ENCODE results near the gene CCNB3. TPM values are rescaled to one million over a fixed set of nuclear protein-coding genes. Genes with fewer than 3 reads are reported as not detected.
"Not testable (repeated sequence)": the region's sequence is repeated elsewhere in the genome, so short reads cannot be mapped to it uniquely, and the experiment has no call there.

The CCNB3 gene
- total and polyA plus RNA-seq, 2 donors: 0.10 to 0.21 TPM

GRCh38 chrX:50202539-50202938 is 2.0 kb upstream of the CCNB3 start:
- Histone ChIP-seq H3K27ac (ENCODE audit: low read depth) (no peak overlapping the region), H3K36me3 (ENCODE audit: insufficient read depth) (no peaks in the 10 kb centered on the region), H3K4me3 (ENCODE audit: low read depth, low read length) (no peak overlapping the region), H3K4me1 (ENCODE audit: insufficient read depth) (no peaks in the 10 kb centered on the region)
- WGBS: 72% methylated on average over 3 of the region's 3 CpGs
- no peak for DNase-seq (ENCODE audit: extremely low spot score)

- WGBS: 77% methylated on average over 11 of the region's 11 CpGs
- H3K4me1 ChIP-seq (ENCODE audit: insufficient read depth): no peaks in the 10 kb centered on the region
- no peak overlapping the region for H3K27ac ChIP-seq (ENCODE audit: low read depth)
- no peaks in the 10 kb centered on the region for H3K36me3 ChIP-seq (ENCODE audit: insufficient read depth)
- H3K4me3 ChIP-seq (ENCODE audit: low read depth, low read length): no peak overlapping the region
- no peak for DNase-seq (ENCODE audit: extremely low spot score)
These were observed 2.2 kb downstream of the CCNB3 start for GRCh38 chrX:50206753-50207152.

GRCh38 chrX:50211510-50211909 is 6.9 kb downstream of the CCNB3 start:
- H3K27ac ChIP-seq (ENCODE audit: low read depth): no peak overlapping the region
- H3K36me3 ChIP-seq (ENCODE audit: insufficient read depth): no peaks in the 10 kb centered on the region
- no peak overlapping the region for H3K4me3 ChIP-seq (ENCODE audit: low read depth, low read length)
- no peaks in the 10 kb centered on the region for H3K4me1 ChIP-seq (ENCODE audit: insufficient read depth)
- no peak for DNase-seq (ENCODE audit: extremely low spot score)
- WGBS: 48% methylated on average over 8 of the region's 8 CpGs

GRCh38 chrX:50281253-50281652 is 76.7 kb downstream of the CCNB3 start:
- no peak overlapping the region for H3K4me3 ChIP-seq (ENCODE audit: low read depth, low read length)
- 93% methylated on average over 19 of the region's 19 CpGs for WGBS
- no peaks in the 10 kb centered on the region for H3K36me3 ChIP-seq (ENCODE audit: insufficient read depth)
- H3K4me1 ChIP-seq (ENCODE audit: insufficient read depth): no peaks in the 10 kb centered on the region
- H3K27ac ChIP-seq (ENCODE audit: low read depth): no peak overlapping the region
- no peak for DNase-seq (ENCODE audit: extremely low spot score)

- WGBS: 77% methylated on average over 2 of the region's 2 CpGs
- Histone ChIP-seq H3K27ac (ENCODE audit: low read depth) (no peak overlapping the region), H3K4me3 (ENCODE audit: low read depth, low read length) (no peak overlapping the region), H3K4me1 (ENCODE audit: insufficient read depth) (no peaks in the 10 kb centered on the region), H3K36me3 (ENCODE audit: insufficient read depth) (no peaks in the 10 kb centered on the region)
- DNase-seq (ENCODE audit: extremely low spot score): no peak
These were observed 122.7 kb downstream of the CCNB3 start for GRCh38 chrX:50327235-50327634.

- not testable (repeated sequence) for H3K27ac ChIP-seq (ENCODE audit: low read depth); DNase-seq (ENCODE audit: extremely low spot score); H3K36me3 ChIP-seq (ENCODE audit: insufficient read depth); H3K4me3 ChIP-seq (ENCODE audit: low read depth, low read length); H3K4me1 ChIP-seq (ENCODE audit: insufficient read depth)
- 35% methylated on average over 5 of the region's 5 CpGs for whole genome bisulfite sequencing
These were observed 128.1 kb downstream of the CCNB3 start for GRCh38 chrX:50332668-50333067.

GRCh38 chrX:50333308-50333707 is 128.7 kb downstream of the CCNB3 start:
- Histone ChIP-seq H3K36me3 (ENCODE audit: insufficient read depth) (no peaks in the 10 kb centered on the region), H3K27ac (ENCODE audit: low read depth) (no peak overlapping the region), H3K4me3 (ENCODE audit: low read depth, low read length) (no peak overlapping the region), H3K4me1 (ENCODE audit: insufficient read depth) (no peaks in the 10 kb centered on the region)
- WGBS: 84% methylated on average over 6 of the region's 6 CpGs
- DNase-seq (ENCODE audit: extremely low spot score): no peak

GRCh38 chrX:50343917-50344316 is 139.4 kb downstream of the CCNB3 start:
- Histone ChIP-seq H3K36me3 (ENCODE audit: insufficient read depth) (no peaks in the 10 kb centered on the region), H3K27ac (ENCODE audit: low read depth) (no peak overlapping the region), H3K4me3 (ENCODE audit: low read depth, low read length) (no peak overlapping the region), H3K4me1 (ENCODE audit: insufficient read depth) (no peaks in the 10 kb centered on the region)
- DNase-seq (ENCODE audit: extremely low spot score): no peak

GRCh38 chrX:50372966-50373365 is 168.4 kb downstream of the CCNB3 start:
- H3K36me3 ChIP-seq (ENCODE audit: insufficient read depth): no peaks in the 10 kb centered on the region
- no peak for DNase-seq (ENCODE audit: extremely low spot score)
- no peak overlapping the region for H3K4me3 ChIP-seq (ENCODE audit: low read depth, low read length)
- H3K4me1 ChIP-seq (ENCODE audit: insufficient read depth): no peaks in the 10 kb centered on the region
- 75% methylated on average over 4 of the region's 4 CpGs for WGBS
- no peak overlapping the region for H3K27ac ChIP-seq (ENCODE audit: low read depth)

GRCh38 chrX:50375481-50376267 is 171.1 kb downstream of the CCNB3 start:
- H3K4me3 ChIP-seq (ENCODE audit: low read depth, low read length): no peak overlapping the region
- no peak overlapping the region for H3K27ac ChIP-seq (ENCODE audit: low read depth)
- no peaks in the 10 kb centered on the region for H3K36me3 ChIP-seq (ENCODE audit: insufficient read depth)
- 81% methylated on average over 9 of the region's 9 CpGs for WGBS
- no peak for DNase-seq (ENCODE audit: extremely low spot score)
- H3K4me1 ChIP-seq (ENCODE audit: insufficient read depth): no peaks in the 10 kb centered on the region

GRCh38 chrX:50381729-50382415 is 177.3 kb downstream of the CCNB3 start:
- Histone ChIP-seq H3K27ac (ENCODE audit: low read depth) (no peak overlapping the region), H3K36me3 (ENCODE audit: insufficient read depth) (no peaks in the 10 kb centered on the region), H3K4me1 (ENCODE audit: insufficient read depth) (no peaks in the 10 kb centered on the region), H3K4me3 (ENCODE audit: low read depth, low read length) (no peak overlapping the region)
- no peak for DNase-seq (ENCODE audit: extremely low spot score)
- WGBS: 90% methylated on average over 5 of the region's 5 CpGs

GRCh38 chrX:50386520-50386919 is 182.0 kb downstream of the CCNB3 start:
- Histone ChIP-seq H3K4me3 (ENCODE audit: low read depth, low read length) (no peak overlapping the region), H3K36me3 (ENCODE audit: insufficient read depth) (no peaks in the 10 kb centered on the region), H3K27ac (ENCODE audit: low read depth) (no peak overlapping the region), H3K4me1 (ENCODE audit: insufficient read depth) (no peaks in the 10 kb centered on the region)
- whole genome bisulfite sequencing: 82% methylated on average over 2 of the region's 2 CpGs
- DNase-seq (ENCODE audit: extremely low spot score): no peak

- no peak for DNase-seq (ENCODE audit: extremely low spot score)
- WGBS: 27% methylated on average over 2 of the region's 2 CpGs
- Histone ChIP-seq H3K4me1 (ENCODE audit: insufficient read depth) (no peaks in the 10 kb centered on the region), H3K27ac (ENCODE audit: low read depth) (no peak overlapping the region), H3K36me3 (ENCODE audit: insufficient read depth) (no peaks in the 10 kb centered on the region), H3K4me3 (ENCODE audit: low read depth, low read length) (no peak overlapping the region)
These were observed 189.3 kb downstream of the CCNB3 start for GRCh38 chrX:50393902-50394301.

Data from urinary bladder (tissue), 4 donors.